ENCODE results near the gene ADGRG4. TPM values are rescaled to one million over a fixed set of nuclear protein-coding genes. Genes with fewer than 3 reads are reported as not detected.

Gene ADGRG4
- total and polyA plus RNA-seq, 4 donors: under 0.01 to 0.10 (median 0.03) TPM

Other genes with a start within 250 kb of the ADGRG4 start
- gene FHL1, start 153.4 kb upstream of the ADGRG4 start, total RNA-seq: 100 to 1,000 TPM; 178 to 187 TPM
- gene FHL1, start 153.4 kb upstream of the ADGRG4 start, polyA plus RNA-seq (ENCODE audit: insufficient read length in 2 of 2): 100 to 1,000 TPM; 375 to 429 TPM
- gene MAP7D3, start 49.6 kb upstream of the ADGRG4 start, total RNA-seq: 10 to 100 TPM in 1 of 2 donors, 1 to 10 TPM in 1; 8.5 to 13.7 TPM
- 1 to 10 TPM; 7.7 to 8.8 TPM for gene MAP7D3, start 49.6 kb upstream of the ADGRG4 start, polyA plus RNA-seq (ENCODE audit: insufficient read length in 2 of 2)
- gene BRS3, start 187.0 kb downstream of the ADGRG4 start, total RNA-seq: under 1 TPM; 0.11 to 0.30 TPM
- gene BRS3, start 187.0 kb downstream of the ADGRG4 start, polyA plus RNA-seq (ENCODE audit: insufficient read length in 2 of 2): under 1 TPM; 0.36 to 0.51 TPM
- gene HTATSF1, start 196.6 kb downstream of the ADGRG4 start, total RNA-seq: 10 to 100 TPM; 57.7 to 84.8 TPM
- gene HTATSF1, start 196.6 kb downstream of the ADGRG4 start, polyA plus RNA-seq (ENCODE audit: insufficient read length in 2 of 2): 100 to 1,000 TPM in 1 of 2 donors, 10 to 100 TPM in 1; 98.5 to 132 TPM
- gene VGLL1, start 231.3 kb downstream of the ADGRG4 start, total RNA-seq: not detected
- gene VGLL1, start 231.3 kb downstream of the ADGRG4 start, polyA plus RNA-seq (ENCODE audit: insufficient read length in 2 of 2): not detected